T follicular helper cell (primary cell): ENCODE data around the gene UGT1A10.

Experiments used
- DNase-seq: peaks from one replicate; pipeline ENCODE4 v3.0.0-alpha.2; 2020; ENCODE audit warnings: low read depth

Gene UGT1A10

GRCh38 chr2:233773854-233774253 lies 137.6 kb downstream of the UGT1A10 start:
- no peak for DNase-seq

- no peak for DNase-seq
These were observed 139.2 kb downstream of the UGT1A10 start for GRCh38 chr2:233775414-233775813.

DNA sequence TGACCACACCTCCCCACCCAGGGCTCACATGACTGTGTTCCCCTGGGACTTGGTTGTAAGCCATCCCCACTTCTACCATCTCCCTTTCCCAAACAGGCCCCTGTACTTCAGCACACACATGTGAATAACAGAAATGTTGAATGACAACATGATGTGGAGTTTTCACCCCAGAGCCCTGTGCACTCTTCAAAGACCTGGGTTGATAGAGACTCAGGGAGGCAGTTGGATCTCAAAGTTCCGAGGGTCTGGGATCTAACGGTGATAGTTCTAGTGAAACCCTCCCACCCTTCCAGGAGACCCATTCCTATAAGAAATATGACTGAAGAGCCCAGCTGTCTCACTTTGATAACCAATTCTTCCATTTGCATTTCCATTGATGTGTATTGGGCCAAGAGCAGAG lies 141.8 kb downstream of the UGT1A10 start, which contains the start of gene MROH2A:
TSS of gene MROH2A (plus strand) at position 301 of the 400 bp plus-strand sequence. CDS start 1,029 bp downstream, outside the sequence.
- DNase-seq = no peak

- DNase-seq = no peak
These were observed 143.5 kb downstream of the UGT1A10 start for GRCh38 chr2:233779722-233780121.

GRCh38 chr2:233780771-233781170 lies 144.5 kb downstream of the UGT1A10 start:
- DNase-seq = no peak

DNA sequence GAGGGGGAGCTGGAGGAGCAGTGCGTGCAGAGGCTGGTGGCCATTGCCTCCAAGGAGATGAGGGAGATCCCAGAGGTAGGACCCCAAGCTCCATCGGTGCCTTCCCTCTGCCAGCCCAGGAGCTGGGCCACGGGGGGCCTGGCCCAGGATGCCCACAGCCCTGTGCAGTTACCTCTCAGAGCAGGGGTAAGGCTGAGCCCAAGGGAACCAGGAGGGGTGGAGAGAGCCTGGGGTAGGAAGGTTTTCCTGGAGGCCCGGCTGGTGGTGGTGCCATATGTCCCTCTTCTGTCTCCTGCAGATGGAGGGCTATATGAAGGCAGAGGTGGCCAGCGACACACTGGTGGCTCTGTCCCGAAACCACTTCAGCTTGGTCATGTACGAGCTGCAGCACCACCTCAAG lies 153.3 kb downstream of the UGT1A10 start:
- DNase-seq = no peak

- no peak for DNase-seq
These were observed 155.1 kb downstream of the UGT1A10 start for GRCh38 chr2:233791151-233791882.

- no peak for DNase-seq
These were observed 155.7 kb downstream of the UGT1A10 start for GRCh38 chr2:233791883-233792329.

DNA sequence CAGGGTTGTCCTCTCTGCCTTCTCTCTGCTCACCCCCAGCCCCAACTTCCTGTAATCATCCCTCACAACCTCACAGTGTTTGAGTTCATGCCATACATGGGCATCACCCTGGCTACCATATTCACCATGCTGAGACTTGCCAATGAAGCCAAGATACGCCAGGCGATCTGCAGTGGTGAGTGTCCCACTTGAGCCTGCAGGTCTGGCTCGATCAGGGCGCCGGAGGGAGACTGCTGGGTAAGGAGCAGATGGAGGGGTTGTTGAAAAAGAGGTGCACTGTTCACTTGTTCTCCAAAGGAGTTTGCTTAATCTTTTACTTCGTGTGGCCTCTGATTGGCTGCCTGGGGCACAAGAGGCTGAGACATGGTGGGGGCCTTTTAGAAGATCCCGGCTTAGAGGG lies 156.5 kb downstream of the UGT1A10 start:
- no peak for DNase-seq

DNA sequence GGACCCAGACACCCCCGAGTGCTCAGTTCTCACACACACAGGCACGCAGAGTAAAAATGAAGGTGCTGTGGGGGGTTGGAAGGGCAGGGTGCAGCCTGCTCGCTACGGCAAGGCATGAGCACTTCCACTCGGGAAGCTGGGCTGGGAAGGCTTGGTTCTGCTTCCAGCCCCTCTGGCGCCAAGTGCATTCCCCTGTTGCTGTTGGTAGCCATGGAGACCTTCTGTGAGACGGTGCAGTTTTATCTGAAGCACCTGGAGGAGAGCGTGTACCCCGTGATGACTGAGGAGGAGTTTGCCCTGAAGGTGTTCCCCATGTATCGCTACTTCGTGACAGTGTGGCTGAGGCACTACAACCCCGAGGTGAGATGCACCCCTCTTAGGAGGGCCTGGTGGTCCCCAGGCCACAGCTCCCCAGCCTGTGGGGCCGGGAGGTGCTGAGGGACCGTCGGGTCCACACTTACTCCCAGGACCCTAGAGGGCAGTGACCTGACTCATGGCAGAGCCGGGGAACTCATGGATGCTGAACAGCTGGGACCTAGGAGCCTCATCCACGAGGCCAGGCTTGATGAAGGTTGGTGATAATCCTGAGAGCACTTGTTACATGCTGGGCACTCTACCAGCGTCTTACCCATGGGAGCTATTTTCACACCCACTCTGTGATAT lies 157.3 kb downstream of the UGT1A10 start:
- DNase-seq = no peak

- DNase-seq = no peak
These were observed 157.9 kb downstream of the UGT1A10 start for GRCh38 chr2:233794128-233794658.

- DNase-seq = no peak
These were observed 159.5 kb downstream of the UGT1A10 start for GRCh38 chr2:233795735-233796171.

DNA sequence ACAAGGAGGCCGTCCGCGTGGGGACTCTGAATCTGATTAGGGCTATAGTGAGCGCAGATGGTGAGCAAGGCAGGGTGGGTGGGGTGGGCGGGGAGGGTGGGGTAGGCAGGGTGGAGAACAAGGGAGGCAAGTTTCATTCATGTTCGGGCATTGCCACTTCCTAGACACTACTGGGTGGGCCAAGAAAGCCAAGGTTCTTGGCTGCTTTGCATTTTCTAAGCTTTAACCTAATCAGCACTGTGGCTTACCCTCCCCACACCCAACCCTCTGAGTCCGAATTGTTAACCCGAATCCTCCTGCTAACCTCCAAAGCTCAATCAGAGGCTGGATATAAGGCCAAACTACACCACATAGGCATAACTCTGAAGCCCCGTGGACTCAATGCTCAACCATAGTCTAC lies 160.0 kb downstream of the UGT1A10 start:
- DNase-seq = no peak

DNA sequence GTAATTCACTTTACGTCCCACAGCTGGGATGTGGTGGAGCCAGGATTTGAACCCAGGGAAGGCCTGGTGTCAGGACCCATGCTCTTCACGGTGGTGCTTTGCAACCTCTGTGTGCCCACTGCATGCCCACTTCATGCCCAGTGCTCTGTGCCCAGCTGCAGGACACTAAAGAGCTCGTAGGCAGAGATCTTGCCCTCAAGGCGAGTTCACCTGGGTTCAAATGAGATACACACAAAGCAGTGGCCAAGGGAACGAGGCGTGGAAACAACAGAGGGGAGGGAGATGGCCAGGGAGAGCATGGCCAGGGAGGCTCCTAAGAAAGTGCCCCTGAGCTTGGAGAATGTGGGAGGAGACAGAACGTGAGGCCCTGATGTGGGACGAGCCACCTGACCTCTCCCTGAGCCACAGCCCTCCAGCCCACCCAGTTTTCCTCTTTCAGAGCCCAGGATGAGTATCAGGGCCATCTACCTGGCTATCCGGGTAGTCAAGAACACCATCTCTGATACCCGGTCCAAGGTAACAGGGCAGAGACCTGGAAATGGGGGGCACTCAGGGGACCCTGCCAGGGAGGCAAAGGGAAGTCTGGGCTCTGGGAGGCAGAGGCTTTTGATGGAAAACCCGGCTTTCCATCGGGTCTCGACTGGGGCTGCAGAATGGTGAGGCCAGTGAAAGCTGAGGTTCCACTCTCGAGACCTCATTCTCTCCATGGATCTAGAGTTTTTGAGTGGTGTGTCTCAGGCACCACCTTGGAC lies 162.3 kb downstream of the UGT1A10 start:
- no peak for DNase-seq

DNA sequence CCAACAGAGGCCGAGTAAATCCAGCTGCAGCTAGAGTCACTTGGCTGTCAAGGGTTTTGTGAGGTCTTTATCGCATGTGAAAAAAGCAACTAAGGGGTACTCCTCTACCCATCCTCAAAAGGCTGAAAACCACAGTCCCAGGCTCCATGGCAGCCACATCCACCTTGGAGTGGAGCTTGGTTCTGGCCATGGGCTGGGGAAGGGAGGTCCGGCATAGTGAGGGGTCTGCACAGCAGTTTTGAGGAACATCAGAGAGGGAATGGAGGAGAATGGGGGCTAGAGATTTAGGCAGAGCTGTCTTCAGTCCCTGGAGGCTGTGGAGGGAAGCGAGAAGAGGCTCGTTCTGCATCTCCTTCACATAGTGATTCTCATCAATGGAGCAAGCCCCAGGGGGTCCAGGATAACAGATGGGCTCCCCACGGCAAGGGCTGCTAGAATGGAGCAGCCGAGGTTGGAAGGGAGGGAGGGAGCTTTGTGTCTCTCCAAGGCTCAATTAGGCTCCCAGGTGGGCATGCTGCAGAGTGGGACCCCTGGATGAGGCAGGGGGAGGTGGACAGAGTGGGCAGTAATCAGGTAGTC lies 162.9 kb downstream of the UGT1A10 start:
- no peak for DNase-seq

- DNase-seq = no peak
These were observed 163.5 kb downstream of the UGT1A10 start for GRCh38 chr2:233799716-233800115.

DNA sequence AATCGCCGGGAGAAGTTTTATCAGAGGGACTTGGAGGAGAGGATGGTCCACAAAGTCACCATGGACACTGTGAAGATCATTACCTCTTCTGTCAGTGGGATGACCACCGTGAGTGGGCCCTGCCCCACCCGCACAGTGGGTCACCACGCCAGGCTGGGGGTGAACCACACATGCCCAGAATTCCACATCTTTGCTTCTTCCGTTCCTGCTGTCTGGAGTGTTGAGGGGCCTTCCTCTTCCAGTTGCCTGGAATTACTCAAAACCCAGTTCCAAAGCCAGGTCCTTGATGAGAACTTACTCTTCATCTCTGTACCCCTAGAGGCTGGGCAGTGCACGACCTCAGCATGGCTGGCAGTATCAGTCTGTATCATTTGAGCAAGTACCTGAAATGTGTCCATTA lies 164.0 kb downstream of the UGT1A10 start:
- DNase-seq = no peak

- no peak for DNase-seq
These were observed 165.3 kb downstream of the UGT1A10 start for GRCh38 chr2:233801357-233802131.

GRCh38 chr2:233802132-233802815 lies 166.0 kb downstream of the UGT1A10 start:
- no peak for DNase-seq

DNA sequence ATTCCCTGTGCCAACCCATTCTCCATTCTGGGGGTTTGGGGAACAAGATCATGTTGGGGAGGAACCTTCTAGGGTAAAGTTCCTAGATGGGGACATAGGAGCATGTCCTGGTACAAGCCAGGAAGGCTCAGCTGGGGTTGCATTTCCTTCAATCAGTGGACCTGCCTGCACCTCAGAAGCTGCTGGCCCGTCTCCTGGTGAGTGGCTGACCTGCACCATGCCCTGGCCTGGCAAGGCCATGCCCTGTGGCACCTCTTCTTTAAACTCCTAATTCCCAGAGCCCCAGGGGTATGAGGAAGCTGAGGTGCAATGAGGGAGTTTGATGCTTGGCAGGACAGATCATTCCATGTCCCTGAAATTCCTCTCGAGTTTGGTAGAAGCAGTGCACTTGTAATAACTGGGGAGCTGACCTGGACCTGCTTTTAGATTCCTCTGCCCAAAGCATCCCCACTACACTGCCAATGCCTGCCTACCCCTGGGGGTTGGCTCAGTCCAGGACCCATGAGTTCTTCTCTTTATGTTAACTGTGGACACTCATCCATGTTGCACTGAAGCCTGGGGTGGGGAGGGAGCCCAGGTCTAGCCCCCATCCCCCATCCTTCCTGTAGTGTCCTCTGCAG lies 167.2 kb downstream of the UGT1A10 start:
- DNase-seq = no peak
